ENCODE results near the gene EXOC2.

Gene EXOC2

GRCh38 chr6:513961-514360 is 179.0 kb downstream of the EXOC2 start:
- no peak for DNase-seq

DNA sequence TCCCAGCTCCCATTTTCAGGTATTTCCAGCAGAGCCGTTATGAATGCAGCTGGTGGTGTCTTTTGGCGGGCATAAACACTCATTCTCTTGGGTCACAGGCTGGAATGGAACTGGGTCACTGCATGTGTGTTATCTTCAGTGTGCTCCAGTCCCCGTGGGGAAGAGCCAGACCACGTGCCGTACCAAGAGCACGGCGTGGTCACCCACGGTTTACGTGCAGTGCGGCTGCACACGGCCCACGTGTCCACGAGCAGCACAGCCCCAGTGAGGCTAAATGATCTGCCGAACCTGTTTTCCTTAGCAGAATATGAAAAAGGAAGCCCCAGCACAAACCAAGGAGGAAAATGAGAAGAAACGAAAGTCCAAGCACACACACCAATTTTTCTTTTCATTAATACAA is 179.9 kb downstream of the EXOC2 start:
- DNase-seq = no peak

GRCh38 chr6:511488-512137 is 181.3 kb downstream of the EXOC2 start:
- no peak for DNase-seq

GRCh38 chr6:509676-510075 is 183.3 kb downstream of the EXOC2 start:
- DNase-seq = no peak

- DNase-seq = no peak
These were observed 184.3 kb downstream of the EXOC2 start for GRCh38 chr6:508614-509013.

- DNase-seq = no peak
These were observed 184.9 kb downstream of the EXOC2 start for GRCh38 chr6:508006-508405.

DNA sequence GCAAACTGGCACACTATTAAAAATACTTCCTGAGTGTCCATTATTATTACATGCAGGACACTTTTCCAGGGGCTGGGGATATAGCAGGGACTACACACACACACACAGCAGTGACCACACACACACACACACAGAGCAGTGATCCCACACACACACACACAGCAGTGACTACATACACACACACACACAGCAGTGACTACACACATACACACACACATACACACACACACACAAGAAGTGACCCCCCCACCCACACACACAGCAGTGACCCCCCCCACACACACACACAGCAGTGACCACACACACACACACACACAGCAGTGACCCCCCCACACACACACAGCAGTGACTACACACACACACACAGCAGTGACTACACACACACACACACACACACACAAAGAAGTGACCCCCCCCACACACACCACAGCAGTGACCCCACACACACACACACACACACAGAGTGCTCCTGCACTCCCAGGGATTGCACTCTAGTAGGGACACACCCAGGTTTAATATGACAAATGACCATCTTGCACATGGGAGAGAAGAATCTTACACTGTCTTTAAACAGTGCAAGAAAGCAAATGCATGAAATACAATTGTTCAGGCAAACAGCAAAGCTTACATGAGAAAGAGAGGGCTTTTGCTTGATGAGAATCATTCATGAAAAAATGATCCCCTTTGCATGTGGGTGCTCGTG is 185.9 kb downstream of the EXOC2 start:
- no peak for DNase-seq

- no peak for DNase-seq
These were observed 186.4 kb downstream of the EXOC2 start for GRCh38 chr6:506508-506907.

GRCh38 chr6:505374-505773 is 187.6 kb downstream of the EXOC2 start:
- no peak for DNase-seq

GRCh38 chr6:504446-504980 is 188.4 kb downstream of the EXOC2 start:
- DNase-seq = no peak

- no peak for DNase-seq
These were observed 189.2 kb downstream of the EXOC2 start for GRCh38 chr6:503610-504362.

GRCh38 chr6:502761-503160 is 190.2 kb downstream of the EXOC2 start:
- no peak for DNase-seq

- peak; percentile 63 for DNase-seq
These were observed 190.9 kb downstream of the EXOC2 start for GRCh38 chr6:501891-502601.

GRCh38 chr6:499617-500016 is 193.3 kb downstream of the EXOC2 start:
- DNase-seq = no peak

DNA sequence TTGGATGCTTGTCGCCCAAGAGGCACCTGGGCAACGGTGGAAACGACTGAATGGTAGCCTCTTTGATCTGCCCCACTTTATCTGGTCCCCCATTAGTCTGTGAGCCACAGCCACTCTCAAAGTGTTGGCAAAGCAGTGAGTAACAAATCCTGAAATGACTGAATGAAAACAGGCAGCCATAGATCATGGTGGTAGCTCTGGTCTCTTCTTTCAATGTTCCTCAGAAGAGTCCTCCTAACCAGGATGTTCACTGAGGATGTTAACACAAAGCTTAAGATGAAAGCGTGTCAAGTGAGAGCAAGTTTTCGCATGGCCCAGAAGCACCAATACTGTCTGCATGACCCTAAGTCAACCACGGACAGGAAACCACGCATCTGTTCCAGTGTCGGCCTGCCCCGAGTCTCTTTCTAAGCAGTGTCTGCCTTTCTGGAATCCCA is 194.1 kb downstream of the EXOC2 start:
- peak; percentile 52 for DNase-seq

DNA sequence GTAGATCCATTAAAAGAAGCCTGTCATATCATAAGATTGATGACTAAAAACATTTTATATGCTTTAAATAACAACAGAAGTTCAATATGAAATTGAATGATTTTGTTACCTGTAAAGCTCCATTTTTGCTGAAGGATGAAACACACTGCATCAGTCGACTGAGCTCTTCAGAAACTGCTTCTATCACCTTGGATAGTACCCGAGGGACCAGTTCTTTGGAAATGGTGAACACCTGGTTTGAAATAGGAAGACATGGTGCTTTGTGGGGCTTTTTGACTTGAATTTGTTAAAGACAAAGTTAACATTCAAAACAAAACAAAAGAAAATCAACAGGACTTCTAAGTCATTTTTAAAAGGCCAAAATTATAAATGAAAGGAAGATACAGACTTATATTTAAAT is 195.7 kb downstream of the EXOC2 start:
- no peak for DNase-seq

GRCh38 chr6:496649-497048 is 196.3 kb downstream of the EXOC2 start:
- DNase-seq = no peak

DNA sequence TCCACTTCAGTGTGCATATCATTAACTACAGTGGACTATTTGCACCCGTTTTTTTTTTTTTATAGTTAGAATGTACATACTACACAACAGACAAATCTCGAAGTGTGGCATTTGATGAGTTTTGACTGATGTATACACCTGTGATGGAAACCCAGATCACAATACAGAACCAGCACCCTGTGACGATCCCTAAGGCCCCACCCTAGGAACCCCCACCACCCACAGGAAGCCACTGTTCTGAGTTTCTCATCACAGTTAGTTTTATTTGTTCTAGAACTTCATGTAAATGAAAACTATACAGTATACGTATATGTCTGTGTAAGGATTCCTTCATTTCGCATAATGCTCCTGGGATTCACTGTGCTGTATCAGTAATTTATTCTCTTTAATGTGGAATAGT is 198.5 kb downstream of the EXOC2 start:
- no peak for DNase-seq

DNA sequence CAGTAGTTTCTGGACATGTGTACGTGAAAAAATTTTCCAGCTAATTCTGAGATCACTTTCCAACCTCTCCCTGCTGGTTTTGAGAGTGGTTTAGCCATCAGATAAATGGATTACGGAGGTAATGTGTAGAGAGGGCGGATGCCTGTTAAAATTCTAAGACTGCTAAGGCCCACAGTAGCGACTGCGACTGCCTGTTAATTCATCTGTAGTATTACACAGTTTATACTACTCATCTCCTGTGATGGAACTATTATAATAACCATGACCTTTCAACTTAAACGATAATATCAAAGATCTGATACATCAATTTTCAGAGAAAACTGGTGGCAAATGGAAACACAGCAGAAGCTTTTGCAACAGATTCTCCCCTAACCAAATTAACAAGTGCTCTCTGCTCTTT is 199.1 kb downstream of the EXOC2 start:
- DNase-seq = no peak

GRCh38 chr6:492816-493414 is 200.0 kb downstream of the EXOC2 start:
- DNase-seq = no peak

DNA sequence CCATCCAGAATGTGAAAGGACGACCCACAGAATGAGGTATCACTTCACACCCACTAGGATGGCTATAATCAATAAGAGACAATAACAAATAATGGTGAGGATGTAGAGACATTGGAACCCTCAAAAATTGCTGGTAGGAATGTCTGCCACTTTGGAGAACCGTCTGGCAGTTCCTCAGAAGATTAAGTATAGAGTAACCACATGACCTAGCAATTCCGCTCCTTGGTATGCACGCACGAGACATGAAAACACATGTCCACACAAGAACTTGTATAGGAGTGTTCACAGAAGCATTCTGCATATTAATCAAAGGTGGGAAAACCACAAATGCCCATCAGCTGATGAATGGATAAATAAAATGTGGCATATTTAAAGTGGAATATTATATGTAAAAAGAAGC is 200.8 kb downstream of the EXOC2 start:
- no peak for DNase-seq

GRCh38 chr6:491233-491632 is 201.7 kb downstream of the EXOC2 start:
- peak; percentile 63 for DNase-seq
